Measurements from ENCODE around the gene MDGA2. TPM values are rescaled to one million over a fixed set of nuclear protein-coding genes. Genes with fewer than 3 reads are reported as not detected.

MDGA2 gene
- total RNA-seq, 1 experiment from 2014 or later, result not detected

DNA sequence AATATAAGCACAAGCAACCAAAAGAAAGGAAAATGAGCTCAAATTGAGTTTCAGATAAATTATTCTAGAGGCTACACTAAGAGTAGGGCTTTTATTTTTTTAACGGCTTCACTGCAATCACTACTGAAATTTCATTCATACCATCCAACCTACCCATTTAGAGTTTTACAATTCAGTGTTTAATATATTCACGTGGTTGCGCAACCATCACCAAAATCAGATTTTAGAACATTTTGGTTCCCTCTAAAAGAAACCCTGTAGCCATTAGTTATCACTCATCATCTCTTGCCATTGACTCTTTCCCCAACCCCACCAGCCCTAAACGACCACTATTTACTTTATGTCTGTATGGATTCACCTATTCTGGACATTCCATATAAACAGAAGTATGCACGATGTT is 401.5 kb downstream of the MDGA2 start:
- H3K4me1 ChIP-seq (ENCODE audit: control insufficient read depth in 1 of 2, insufficient read depth in 2 of 2, low read length in 2 of 2), result no peaks in the 10 kb centered on the region
- H3K9ac ChIP-seq (ENCODE audit: low read length), result no peak overlapping the region
- RAD21 ChIA-PET (ENCODE audit: low non-redundant PET in 1 of 2, low total read pairs in 2 of 2, uncharacterized antibody in 2 of 2, unreplicated experiment in 2 of 2), result no interaction called here
- H3K36me3 ChIP-seq (ENCODE audit: control insufficient read depth in 1 of 2, insufficient read depth in 2 of 2, low read length in 2 of 2), result no peaks in the 10 kb centered on the region
- POLR2A ChIA-PET, result no interaction called here
- no peak overlapping the region for H3K4me3 ChIP-seq (replicated peaks in 1 of 2; ENCODE audit: low read depth in 1 of 2, low read length in 2 of 2)
- H2AFZ ChIP-seq (ENCODE audit: low read depth, low read length, poor library complexity, severe bottlenecking), result no peak overlapping the region
- TF ChIP-seq FOSL1 (IDR thresholded peaks at IDR 0.05; ENCODE audit: low read depth), result no peak
- TF ChIP-seq SRF (IDR thresholded peaks at IDR 0.05; ENCODE audit: low read depth), result no peak
- TF ChIP-seq CEBPB (IDR thresholded peaks at IDR 0.05; ENCODE audit: low read depth), result no peak
- TF ChIP-seq, protein P1, sequence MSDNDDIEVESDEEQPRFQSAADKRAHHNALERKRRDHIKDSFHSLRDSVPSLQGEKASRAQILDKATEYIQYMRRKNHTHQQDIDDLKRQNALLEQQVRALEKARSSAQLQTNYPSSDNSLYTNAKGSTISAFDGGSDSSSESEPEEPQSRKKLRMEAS (IDR thresholded peaks at IDR 0.05), result no peak
- TF ChIP-seq EZH2phosphoT487 (IDR thresholded peaks at IDR 0.05; ENCODE audit: borderline replicate concordance), result no peak
- TF ChIP-seq TCF7L2 (IDR thresholded peaks at IDR 0.05; ENCODE audit: borderline replicate concordance, extremely low read depth, insufficient read depth, insufficient read length), result no peak
- no peak for TF ChIP-seq EGR1 (IDR thresholded peaks at IDR 0.05; ENCODE audit: low read depth)
- no peak for TF ChIP-seq POLR2AphosphoS5 (IDR thresholded peaks at IDR 0.05; ENCODE audit: low read depth, low read length)
- TF ChIP-seq, protein P2, sequence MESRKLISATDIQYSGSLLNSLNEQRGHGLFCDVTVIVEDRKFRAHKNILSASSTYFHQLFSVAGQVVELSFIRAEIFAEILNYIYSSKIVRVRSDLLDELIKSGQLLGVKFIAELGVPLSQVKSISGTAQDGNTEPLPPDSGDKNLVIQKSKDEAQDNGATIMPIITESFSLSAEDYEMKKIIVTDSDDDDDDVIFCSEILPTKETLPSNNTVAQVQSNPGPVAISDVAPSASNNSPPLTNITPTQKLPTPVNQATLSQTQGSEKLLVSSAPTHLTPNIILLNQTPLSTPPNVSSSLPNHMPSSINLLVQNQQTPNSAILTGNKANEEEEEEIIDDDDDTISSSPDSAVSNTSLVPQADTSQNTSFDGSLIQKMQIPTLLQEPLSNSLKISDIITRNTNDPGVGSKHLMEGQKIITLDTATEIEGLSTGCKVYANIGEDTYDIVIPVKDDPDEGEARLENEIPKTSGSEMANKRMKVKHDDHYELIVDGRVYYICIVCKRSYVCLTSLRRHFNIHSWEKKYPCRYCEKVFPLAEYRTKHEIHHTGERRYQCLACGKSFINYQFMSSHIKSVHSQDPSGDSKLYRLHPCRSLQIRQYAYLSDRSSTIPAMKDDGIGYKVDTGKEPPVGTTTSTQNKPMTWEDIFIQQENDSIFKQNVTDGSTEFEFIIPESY (IDR thresholded peaks at IDR 0.05; ENCODE audit: extremely low read depth, insufficient replicate concordance, low read length), result no peak
- no peak for TF ChIP-seq SP1 (IDR thresholded peaks at IDR 0.05; ENCODE audit: low read depth)
- TF ChIP-seq, protein P3, sequence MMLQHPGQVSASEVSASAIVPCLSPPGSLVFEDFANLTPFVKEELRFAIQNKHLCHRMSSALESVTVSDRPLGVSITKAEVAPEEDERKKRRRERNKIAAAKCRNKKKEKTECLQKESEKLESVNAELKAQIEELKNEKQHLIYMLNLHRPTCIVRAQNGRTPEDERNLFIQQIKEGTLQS (IDR thresholded peaks at IDR 0.05), result no peak
- TF ChIP-seq JUND (IDR thresholded peaks at IDR 0.05), result no peak
- no peak for TF ChIP-seq ZNF274 (IDR thresholded peaks at IDR 0.05; ENCODE audit: low read depth, low read length)
- no peak for DNase-seq (ENCODE audit: low read depth, low spot score)
- H3K9me3 ChIP-seq (ENCODE audit: control insufficient read depth in 1 of 2, insufficient read depth in 1 of 2, low read depth in 1 of 2, low read length in 2 of 2), result no peaks in the 10 kb centered on the region
- CTCF ChIA-PET, result no interaction called here
- BruUV-seq (replicated peaks), result no TSS peak
- no peaks in the 10 kb centered on the region for H3K79me2 ChIP-seq (ENCODE audit: insufficient read depth, low read length)
- H3K27me3 ChIP-seq (ENCODE audit: insufficient read depth, low read length), result no peaks in the 10 kb centered on the region
- H3K4me2 ChIP-seq (ENCODE audit: low read length), result no peak overlapping the region
- intact Hi-C loops (cut with micrococcal nuclease), result no loop called here
- H3K27ac ChIP-seq (ENCODE audit: low read depth, low read length), result no peak overlapping the region
- H4K20me1 ChIP-seq (ENCODE audit: insufficient read depth), result no peaks in the 10 kb centered on the region
- ATAC-seq, result no peak
- H3K9me2 ChIP-seq (ENCODE audit: insufficient read depth), result no peaks in the 10 kb centered on the region
